H1 (cell line): Measurements from ENCODE around the gene ANO2. TPM values are rescaled to one million over a fixed set of nuclear protein-coding genes. Genes with fewer than 3 reads are reported as not detected.

ENCODE experiments used
- CBX5 ChIP-seq: fragments of 300-800, 300-1000 bp; sonication (generic); IDR thresholded peaks from 2 replicates; pipeline ENCODE4 v1.7.1; 2016; ENCODE audit warnings: antibody characterized with exemption, low read length, low read depth
- CHD7 ChIP-seq: fragments of 300-600 bp; sonication (generic); IDR thresholded peaks from 2 replicates; pipeline ENCODE4 v1.7.1; 2012; ENCODE audit warnings: low read length, moderate library complexity, mild to moderate bottlenecking, inconsistent platforms; ENCODE audit not compliant: insufficient replicate concordance
- CREB1 ChIP-seq: IDR thresholded peaks from 2 replicates; pipeline ENCODE4 v1.6.1; 2012; ENCODE audit warnings: inconsistent platforms
- EGR1 ChIP-seq: IDR thresholded peaks from 2 replicates; pipeline ENCODE4 v1.6.1; 2011; ENCODE audit warnings: low read depth, low read length, borderline replicate concordance
- JUN ChIP-seq: IDR thresholded peaks from 2 replicates; pipeline ENCODE4 v1.6.1; 2011; ENCODE audit warnings: low read depth, mild to moderate bottlenecking, improper control_type of control experiment, low read length
- PHF8 ChIP-seq: fragments of 200-600 bp; sonication (generic); conservative IDR thresholded peaks from 2 replicates; pipeline ENCODE4 v1.7.1; 2012; ENCODE audit warnings: low read depth, mild to moderate bottlenecking, inconsistent platforms, low read length, moderate library complexity
- SIN3A ChIP-seq, 2 experiments: IDR thresholded peaks in 1 of 2; conservative IDR thresholded peaks in 1 of 2; 2 replicates each; pipeline ENCODE4 v1.6.1; 2011 to 2012; ENCODE audit warnings: low read length in 2 of 2, improper control_type of control experiment in 1 of 2, low read depth in 1 of 2, mild to moderate bottlenecking in 1 of 2
- SP4 ChIP-seq: IDR thresholded peaks from 2 replicates; pipeline ENCODE4 v1.6.1; 2012; ENCODE audit warnings: low read length, inconsistent platforms
- polyA plus RNA-seq, 7 experiments: library from polyadenylated mRNA; depleted of rRNA in 3 of 7; stranded (reverse) in 5 of 7; unstranded in 2 of 7; fragments of >200 nt in 5 of 7; fragments of 200-250 nt in 2 of 7; gene quantifications; 1 replicate in 5 of 7; 2 replicates in 1 of 7; 4 replicates in 1 of 7; pipeline versions ENCODE4 v1.2.1 to v1.2.3, GENCODE V29; 2011 to 2013; ENCODE audit warnings: missing spikeins in 2 of 7, mixed read lengths in 2 of 7
- total RNA-seq: library from RNA; stranded (reverse); fragmentation: NEBNext Ultra II Directional; extraction: Animal tissue kit (Norgen Biotek cat#: 25700); gene quantifications from 2 replicates; pipeline ENCODE4 v1.2.1, GENCODE V29; 2021

Gene ANO2
- total and polyA plus RNA-seq, 2 of the 8 experiments (the other 6 are each of a cell fraction or from before 2014, with no cell fraction given): 1.9 to 5.5 TPM

- TF ChIP-seq CHD7 (no peak), EGR1 (no peak), SP4 (no peak), PHF8 (no peak), JUN (no peak), CBX5 (no peak), SIN3A (conservative IDR thresholded peaks at IDR 0.05 in 1 of 2, IDR thresholded peaks at IDR 0.05 in 1 of 2; ENCODE audit: low read depth in 1 of 2, low read length in 2 of 2) (no peak), CREB1 (no peak)
Measured at GRCh38 chr12:5706247-5706646, 238.8 kb downstream of the ANO2 start (continued).
